HG03571 (cell line): ENCODE measurements around the gene CHGA.

ENCODE experiments used
- ATAC-seq: cut with Tn5 transposase; IDR thresholded peaks from one replicate; pipeline ENCODE4 v1.9.1; 2021; ENCODE audit not compliant: unreplicated experiment

The CHGA gene

GRCh38 chr14:92902726-92903125, 20.2 kb upstream of the CHGA start:
- no peak for ATAC-seq

DNA sequence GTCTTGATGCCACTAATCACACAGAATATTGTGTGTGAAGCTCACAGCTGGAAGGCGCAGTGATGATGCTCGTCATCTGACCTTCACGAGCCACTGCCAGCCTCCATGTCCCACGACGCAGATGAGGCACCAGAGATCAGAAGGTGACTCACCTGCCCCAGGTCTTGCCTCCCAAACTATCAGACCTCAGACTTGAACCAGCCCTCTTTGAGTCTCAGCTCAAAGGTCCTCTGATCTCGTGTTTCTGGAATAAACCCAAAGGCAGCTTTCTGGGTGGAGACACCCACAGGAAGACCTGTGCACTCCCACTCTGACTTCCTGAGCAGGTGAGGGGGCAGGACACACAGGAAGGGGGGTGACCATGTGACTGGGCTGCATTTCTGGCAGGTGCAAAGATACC, 19.6 kb upstream of the CHGA start:
- ATAC-seq, result no peak

DNA sequence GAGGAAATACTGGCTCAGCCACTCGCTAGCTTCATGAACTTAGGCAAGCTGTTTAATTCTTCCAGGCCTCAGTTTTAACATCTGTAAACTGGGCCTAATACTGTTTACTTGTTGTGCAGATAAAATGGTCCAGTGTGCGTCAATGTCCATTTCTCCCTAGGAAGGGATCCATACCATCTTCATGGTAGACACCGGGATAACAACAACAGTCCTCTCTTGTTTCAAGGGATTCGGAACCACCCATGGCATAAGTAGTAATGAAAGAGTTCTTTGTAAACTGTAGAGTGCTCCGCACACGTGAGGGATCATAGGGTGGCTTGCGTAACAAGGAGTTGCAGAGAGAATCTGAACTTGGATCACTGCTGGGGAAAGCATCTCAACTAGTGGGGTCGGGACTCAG, 17.3 kb upstream of the CHGA start:
- no peak for ATAC-seq

DNA sequence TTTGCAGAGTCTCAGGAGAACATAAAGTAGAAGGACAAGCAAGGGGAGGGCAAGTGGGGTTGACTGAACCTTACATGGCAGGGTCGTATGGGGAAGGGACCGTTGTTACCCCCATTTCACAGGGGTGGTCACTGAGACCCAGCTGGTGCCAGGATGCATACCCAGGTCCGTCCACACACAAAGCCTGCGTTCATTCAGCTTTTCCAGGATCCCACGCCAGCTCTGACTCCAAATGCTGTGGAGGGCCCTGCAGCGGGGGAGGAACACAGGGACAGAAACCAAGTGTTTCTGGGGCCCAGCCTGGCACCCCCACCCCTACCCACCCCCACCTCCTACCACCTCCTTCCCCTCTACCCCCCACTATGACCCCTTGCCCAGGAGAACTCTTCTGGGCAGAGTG, 16.5 kb upstream of the CHGA start:
- ATAC-seq, result no peak

- ATAC-seq, result no peak
Measured at GRCh38 chr14:92906823-92907222, 16.1 kb upstream of the CHGA start.

DNA sequence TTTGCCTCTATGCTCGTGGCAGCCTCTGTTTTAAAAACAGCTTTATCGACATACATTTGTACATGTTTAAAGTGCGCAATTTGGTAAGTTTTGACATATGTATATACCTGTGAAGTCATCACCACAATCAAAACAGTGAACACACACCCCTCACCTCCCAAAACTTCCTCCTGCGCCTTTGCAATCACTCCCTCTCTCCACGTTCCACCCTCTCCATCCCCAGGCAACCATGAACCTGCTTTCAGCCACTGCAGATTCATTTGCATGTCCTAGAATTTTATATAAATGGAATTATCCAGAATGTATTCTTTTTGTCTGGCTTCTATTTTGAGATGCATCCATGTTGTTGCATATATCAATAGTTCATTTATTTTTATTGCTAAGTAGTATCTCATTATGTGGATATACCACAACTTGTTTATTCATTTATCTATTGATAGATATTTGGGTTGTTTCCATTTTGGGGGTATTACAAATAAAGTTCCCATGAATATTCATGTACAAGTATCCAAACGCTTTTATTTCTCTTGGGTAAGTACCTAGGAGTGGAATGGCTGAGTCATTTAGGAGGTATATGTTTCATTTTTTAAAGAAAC, 15.5 kb upstream of the CHGA start:
- ATAC-seq, result no peak

- no peak for ATAC-seq
Measured at GRCh38 chr14:92914087-92914656, 8.8 kb upstream of the CHGA start.

DNA sequence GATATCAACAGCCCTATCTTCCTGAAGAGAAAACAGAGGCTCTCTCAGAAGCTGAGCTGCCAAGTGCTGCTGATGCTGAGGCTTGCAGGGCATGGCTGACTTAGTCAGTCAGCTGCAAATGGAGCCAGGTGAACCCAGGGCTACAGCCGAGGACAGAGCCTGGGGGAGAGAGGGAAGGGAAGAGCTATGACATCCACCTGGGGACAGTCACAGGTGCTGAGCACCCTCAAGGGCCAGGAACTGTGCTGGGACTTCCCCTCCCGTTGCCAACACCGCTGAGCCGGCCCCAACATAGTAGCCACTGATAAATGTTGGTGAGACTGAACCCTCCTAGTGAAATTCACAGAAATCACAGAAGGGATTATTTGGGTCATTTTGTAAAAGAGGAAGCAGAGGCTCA, 6.7 kb upstream of the CHGA start:
- ATAC-seq, result no peak

DNA sequence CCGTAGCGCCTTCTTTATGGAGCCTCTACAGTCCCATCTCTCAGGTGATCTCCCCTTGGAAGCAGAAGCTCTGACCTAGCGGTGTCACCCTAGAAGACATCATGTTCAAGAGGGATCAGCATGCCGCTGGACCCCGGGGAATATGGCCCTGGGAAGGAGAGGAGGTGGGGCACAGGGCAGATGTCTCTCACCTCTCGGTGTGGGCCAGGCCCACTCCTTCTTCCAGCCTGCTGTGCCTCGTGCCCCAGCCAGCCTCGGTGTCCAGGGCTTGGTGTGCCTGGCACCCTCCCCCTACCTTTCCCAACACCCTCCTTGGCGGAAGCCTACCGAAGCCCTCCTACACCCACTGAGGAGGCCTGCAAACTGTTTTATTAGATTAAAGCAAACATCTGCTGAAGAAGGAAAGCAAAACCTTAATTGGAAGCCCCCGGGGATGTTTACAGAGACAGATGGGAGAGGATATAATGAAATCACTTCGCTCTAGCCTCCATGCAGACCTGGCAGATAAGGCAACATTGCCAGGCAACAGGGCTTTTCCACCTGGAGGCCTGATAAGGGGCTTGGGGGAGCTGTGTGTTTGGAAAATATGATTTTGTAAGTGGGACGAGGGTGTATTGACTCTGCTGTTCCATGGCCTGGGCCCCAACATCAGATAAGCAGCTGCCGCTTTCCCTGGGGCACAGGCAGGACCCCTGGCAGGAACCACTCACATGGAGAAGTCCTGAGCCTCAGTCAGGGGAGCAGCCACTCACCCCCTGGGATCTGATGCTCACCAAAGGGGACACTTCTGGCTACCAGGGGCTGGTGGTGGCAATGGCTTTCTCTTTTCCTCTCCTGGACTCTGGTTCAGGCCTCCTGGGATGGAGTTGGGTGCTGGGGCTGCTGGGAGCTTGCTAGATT, 5.7 kb upstream of the CHGA start:
- ATAC-seq, result no peak

DNA sequence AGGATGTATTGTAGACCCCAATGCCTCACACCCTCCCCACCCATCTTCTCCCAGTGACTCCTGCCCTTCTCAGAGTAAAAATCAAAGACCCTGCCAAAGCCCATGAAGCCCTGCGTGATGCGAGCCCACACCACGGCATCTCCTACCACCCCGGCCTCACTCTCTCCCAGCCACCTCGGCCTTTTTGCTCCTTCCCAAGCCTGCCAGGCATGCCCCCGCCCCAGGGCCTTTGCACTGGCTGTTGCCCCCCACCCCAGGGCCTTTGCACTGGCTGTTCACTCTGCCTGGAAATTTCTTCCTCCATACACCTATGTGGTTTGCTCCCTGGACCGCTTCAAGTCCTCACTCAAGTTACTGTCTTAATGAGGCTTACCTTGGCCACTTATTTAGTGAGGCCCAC, 5.0 kb upstream of the CHGA start:
- ATAC-seq, result no peak

DNA sequence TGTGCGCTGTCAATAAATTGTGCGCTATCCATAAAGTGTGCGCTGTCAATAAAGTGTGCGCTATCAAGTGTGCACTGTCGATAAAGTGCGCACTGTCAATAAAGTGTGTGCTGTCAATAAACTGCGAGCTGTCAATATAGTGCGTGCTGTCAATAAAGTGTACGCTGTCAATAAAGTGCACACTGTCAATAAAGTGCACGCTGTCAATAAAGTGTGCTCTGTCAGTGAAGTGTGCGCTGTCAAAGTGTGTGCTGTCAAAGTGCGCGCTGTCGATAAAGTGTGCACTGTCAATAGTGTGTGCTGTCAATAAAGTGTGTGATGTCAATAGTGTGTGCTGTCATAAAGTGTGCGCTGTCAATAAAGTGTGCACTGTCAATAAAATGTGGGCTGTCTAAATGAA, 2.9 kb upstream of the CHGA start:
- ATAC-seq, result no peak

- no peak for ATAC-seq
Measured at GRCh38 chr14:92922155-92922735, 705 bp upstream of the CHGA start.

DNA sequence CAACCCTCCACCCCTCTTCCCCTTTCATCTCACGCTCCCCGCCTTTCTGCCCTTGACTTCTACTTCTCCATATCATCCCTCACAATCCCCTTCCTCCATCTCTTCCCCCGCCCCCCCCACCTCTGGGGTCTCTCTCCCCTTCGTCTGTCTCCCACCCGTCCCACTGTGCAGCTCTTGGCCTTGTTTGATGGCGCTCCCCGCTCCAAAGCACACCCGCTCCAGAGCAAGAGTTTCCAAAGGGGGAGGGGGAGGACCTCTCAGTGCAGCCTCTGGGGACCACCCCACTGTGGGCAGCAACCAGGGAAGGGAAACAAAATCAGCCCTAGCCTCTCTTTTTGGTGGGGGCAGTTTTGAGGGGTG, 774 bp downstream of the CHGA start:
- no peak for ATAC-seq

DNA sequence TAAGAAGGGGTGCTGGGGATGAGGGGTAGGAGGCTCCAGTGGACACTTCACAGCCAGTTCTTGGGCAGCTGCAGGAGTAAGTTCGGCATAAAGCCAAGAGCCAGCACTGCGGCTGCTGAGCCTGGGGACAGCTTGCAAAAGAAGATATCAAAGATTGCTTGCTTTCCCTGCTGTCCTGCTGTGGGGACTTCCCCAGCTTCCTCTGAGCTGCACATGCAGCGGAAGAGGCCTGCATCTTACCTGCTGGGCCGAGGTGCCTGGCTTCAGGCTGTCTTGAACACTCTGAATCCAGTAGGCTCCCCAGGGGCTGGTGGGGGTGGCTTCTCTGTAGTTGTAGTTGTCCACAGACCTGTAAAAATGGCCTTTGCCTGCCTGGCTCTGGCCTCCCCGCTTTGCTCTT, 1.3 kb downstream of the CHGA start:
- no peak for ATAC-seq

DNA sequence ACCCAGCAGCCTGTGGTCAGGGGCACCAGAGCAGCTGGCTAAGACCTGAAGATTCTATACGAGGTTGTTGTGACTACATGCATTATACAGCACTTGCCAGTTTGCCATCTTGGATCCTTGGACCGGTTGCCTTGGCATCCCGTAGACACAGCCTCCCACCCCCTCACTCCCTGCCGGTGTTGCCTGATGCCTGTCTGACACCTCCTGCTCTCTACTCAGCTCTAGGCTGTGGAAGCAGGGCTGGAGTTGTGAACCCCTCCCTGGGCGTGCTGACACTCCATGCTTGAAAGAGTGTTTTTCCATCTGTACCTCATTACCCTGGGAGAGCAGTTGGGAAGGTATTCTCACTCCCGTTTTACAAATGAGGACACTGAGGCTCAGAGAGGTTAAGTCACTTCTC, 2.5 kb downstream of the CHGA start:
- ATAC-seq, result no peak

DNA sequence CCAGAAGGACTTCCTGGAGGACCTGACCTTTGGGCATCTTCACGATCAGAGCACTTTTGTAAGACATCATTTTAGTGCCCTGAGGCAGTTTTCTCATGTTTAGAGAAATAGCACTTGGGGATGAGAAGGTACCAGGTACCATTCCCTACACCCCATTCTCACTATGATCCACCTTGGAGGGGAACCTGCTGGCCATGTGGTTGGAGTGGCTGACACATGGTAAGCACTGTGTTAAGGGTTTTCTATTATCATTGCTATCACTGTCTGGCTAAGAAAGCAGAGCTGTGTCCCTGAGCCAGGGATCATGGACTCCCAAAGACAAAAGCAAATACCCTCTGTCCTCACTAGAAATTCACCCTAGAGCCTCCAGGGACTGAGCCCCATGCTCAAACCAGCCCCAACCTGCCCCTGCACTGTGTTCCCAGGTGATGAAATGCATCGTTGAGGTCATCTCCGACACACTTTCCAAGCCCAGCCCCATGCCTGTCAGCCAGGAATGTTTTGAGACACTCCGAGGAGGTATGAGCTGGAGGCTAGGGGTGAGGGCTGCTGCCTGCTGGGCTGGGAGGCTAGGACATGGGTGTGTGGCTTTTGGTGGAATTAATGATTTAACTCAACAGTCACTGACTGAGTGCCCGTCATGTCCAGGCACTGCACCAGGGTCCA, 3.4 kb downstream of the CHGA start:
- no peak for ATAC-seq

DNA sequence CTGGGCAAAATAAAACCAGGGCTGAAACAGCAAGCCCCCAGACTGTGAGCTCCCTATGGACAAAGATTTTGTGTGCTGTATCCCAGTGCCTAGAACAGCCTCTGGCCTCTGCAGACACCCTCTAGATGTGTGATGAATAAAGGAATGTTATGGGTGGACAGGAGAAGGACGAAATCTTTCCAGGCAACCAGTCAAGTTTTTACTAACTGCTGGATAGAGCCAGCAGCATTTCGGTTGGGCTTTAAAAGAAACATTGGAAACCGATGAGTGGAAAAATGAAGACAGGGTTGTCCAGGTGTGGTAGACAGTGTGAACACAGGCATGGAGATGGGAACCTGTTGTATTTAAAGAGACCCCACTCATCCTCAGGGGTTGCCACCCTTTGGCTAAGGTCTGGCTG, 4.0 kb downstream of the CHGA start:
- no peak for ATAC-seq

DNA sequence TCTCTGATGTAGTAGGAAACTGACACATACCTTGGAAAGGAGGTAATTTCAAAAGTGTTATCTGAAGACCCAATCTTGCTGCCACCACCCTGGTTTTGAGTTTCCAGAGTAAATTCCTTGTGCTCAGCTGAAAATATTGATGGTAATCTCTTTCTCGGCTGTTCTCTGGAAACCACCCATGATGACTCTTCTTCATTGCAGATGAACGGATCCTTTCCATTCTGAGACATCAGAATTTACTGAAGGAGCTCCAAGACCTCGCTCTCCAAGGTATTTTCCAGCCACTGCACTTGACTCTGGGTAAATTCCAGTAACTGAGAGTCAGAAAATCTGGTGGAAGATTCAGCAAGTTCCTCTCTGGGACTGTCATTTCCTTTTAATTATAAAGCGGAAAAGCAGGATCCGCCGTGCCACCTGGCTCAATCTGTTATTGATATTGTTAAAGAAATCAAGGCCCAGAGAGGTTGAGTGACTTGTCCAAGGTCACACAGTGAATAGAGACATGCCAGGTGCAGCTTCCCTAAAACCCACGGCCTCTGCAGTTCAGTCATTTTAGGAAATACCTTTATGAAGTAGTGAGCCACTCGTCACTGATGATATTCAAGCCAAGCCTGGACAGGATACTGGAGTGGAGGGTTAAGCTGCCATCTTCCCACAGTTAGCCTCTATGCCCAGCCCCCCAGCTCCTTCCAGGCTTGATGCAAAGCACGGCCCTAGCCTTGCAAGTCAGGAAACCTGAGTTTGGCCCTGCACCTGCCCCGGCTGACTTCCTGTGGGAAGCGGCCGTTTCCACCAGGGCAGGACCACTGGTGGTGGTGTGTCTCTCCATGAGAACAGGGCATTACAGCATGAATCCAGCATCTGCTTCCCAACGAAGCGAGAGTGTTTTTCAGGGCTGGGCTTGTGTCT, 4.7 kb downstream of the CHGA start:
- no peak for ATAC-seq

GRCh38 chr14:92928258-92928629, 5.3 kb downstream of the CHGA start:
- no peak for ATAC-seq

DNA sequence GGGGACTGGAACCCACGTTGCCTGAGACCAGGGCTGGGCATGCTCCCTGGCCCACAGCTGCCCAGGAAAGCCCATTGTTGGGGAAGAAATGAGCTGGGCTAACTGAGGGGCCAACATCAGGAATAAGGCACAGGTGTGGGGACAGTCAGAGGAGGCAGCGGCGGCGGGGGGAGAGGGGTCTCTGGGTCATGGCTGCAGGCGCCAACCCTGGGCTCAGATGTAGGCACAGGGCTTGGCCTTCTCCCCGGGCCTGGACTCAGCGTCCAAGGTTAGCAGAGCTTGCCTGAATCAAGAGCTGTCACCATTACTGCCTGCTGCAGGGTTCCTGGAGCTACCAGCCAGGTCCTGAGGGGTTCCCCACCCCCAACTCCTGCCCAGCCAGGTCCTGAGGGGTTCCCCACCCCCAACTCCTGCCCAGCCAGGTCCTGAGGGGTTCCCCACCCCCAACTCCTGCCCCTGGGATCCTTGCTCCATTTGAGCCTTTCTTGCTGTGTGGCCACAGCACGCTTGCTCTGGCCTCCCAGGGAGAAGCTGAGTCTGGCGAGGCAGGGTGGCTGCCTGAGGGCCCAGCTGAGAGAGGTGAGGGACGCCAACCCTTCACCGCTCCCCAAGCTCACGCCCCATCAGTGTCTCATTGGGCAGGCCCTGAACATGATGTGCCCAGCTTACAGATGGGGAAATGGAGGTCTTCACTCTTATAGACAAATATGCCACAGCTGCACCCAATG, 6.2 kb downstream of the CHGA start:
- no peak for ATAC-seq
